ENCODE data around the gene HSD17B11. TPM values are rescaled to one million over a fixed set of nuclear protein-coding genes. Genes with fewer than 3 reads are reported as not detected.

Gene HSD17B11, protein sequence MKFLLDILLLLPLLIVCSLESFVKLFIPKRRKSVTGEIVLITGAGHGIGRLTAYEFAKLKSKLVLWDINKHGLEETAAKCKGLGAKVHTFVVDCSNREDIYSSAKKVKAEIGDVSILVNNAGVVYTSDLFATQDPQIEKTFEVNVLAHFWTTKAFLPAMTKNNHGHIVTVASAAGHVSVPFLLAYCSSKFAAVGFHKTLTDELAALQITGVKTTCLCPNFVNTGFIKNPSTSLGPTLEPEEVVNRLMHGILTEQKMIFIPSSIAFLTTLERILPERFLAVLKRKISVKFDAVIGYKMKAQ
- 10 to 100 TPM in 2 of 4 donors, 1 to 10 TPM in 2; 4.2 to 41.8 (median 13.7) TPM for total RNA-seq

DNA sequence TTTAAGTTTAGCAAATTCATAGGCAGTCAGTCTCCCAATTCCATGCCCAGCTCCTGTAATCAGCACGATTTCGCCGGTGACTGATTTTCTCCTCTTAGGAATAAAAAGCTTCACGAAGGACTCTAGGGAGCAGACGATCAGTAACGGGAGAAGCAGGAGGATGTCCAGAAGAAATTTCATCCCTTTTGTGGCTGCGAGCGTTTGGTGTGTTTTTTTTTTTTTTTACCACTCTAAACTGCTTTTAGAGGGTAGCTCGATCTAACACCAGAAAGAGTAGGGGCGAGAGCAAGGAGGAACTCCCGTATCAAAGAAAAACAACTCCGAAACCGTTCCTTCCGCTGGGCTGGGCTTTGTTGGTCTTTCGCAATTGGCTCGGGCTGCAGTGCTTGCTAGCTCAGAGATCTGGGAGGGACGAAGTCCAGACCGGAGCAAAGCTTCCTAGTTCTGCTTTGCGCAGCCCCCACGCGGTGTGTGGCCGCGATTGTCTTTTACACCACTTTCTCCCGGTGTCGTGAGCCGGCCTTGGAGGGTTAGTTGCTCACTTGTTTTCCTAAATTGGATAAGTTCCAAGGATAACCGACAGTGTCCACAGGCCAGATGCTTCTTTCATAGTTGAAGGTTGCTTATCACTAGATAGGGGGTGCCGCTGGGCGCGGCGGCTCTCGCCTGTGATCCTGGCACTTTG lies at the start of gene HSD17B11:
TSS of gene HSD17B11 (minus strand) at position 298 of the 685 bp plus-strand sequence. CDS start at position 180, 118 bp downstream.
- Histone ChIP-seq H3K9me3 (no peaks in the 10 kb centered on the region), H3K27ac (peak within 1 kb of the TSS; percentile 72 to 89 (median 88)), H3K4me1 (peaks cover 0 to 47% (median 6%) of the 10 kb centered on the region in 3 donors), H3K4me3 (peak within 1 kb of the TSS; percentile 47 to 74 (median 64)), H3K36me3 (no peaks in the 10 kb centered on the region), H3K27me3 (no peaks in the 10 kb centered on the region)
- 0 to 1% methylated on average over 20 to 31 of the region's 32 CpGs for WGBS, 2 donors
- DNase-seq = peak; percentile 50
- intact Hi-C loops (cut with DNase I) = no loop called here
- TF ChIP-seq, protein P1, sequence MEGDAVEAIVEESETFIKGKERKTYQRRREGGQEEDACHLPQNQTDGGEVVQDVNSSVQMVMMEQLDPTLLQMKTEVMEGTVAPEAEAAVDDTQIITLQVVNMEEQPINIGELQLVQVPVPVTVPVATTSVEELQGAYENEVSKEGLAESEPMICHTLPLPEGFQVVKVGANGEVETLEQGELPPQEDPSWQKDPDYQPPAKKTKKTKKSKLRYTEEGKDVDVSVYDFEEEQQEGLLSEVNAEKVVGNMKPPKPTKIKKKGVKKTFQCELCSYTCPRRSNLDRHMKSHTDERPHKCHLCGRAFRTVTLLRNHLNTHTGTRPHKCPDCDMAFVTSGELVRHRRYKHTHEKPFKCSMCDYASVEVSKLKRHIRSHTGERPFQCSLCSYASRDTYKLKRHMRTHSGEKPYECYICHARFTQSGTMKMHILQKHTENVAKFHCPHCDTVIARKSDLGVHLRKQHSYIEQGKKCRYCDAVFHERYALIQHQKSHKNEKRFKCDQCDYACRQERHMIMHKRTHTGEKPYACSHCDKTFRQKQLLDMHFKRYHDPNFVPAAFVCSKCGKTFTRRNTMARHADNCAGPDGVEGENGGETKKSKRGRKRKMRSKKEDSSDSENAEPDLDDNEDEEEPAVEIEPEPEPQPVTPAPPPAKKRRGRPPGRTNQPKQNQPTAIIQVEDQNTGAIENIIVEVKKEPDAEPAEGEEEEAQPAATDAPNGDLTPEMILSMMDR (IDR thresholded peaks at IDR 0.05) = peak in 1 of 6 experiments; percentile 9
- TF ChIP-seq POLR2A (IDR thresholded peaks at IDR 0.05) = peak in 2 of 4 donors; percentile 69 to 89

DNA sequence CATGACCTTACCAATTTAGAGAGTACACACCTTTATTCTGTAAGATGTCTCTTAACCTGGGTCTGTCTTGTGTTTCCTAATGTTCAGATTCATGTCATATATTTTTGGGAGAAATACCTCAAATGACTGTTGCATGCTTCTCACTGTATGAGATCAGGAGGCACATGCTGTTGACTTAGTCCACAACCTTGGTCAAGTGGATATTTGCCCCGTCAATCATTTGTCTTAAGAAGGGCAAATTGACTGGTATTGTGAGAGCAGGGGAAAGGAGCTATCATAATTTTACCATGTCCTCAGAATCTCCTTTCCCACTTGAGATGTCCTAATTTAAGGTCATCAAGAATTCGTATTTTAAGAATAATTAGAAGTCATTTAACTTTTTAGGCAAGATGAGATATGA lies 42.4 kb upstream of the HSD17B11 start:
- no peak for DNase-seq
- Histone ChIP-seq H3K27ac (no peak overlapping the region), H3K4me1 (no peaks in the 10 kb centered on the region), H3K36me3 (peaks cover 0 to 29% (median 0%) of the 10 kb centered on the region in 3 donors), H3K27me3 (no peaks in the 10 kb centered on the region), H3K9me3 (no peaks in the 10 kb centered on the region), H3K4me3 (no peak overlapping the region)
- 93 to 94% methylated on average over 2 of the region's 2 CpGs for WGBS, 2 donors
- TF ChIP-seq, protein P1 (IDR thresholded peaks at IDR 0.05) = no peak
- TF ChIP-seq POLR2A (IDR thresholded peaks at IDR 0.05) = no peak
- intact Hi-C loops (cut with DNase I) = no loop called here

DNA sequence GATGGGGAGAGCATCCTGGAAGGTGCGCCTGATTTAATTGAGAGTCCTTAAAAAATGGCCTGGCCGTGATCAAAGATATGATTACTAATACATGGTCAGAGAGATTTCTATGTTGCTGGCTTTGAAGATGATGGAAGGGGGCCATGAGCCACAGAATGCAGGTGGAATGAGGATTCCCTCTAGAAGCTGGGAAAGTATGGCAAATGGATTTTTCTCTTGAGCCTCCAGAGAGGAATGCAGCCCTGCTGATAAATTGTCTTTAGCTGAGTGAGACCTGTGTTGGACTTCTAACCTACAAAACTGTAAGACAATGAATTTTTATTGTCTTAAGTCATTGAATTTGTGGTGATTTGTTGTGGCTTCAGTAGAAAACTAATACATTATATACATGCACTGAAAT lies 39.0 kb upstream of the HSD17B11 start:
- no peak for TF ChIP-seq POLR2A (IDR thresholded peaks at IDR 0.05)
- TF ChIP-seq, protein P1 (IDR thresholded peaks at IDR 0.05) = no peak
- H3K27ac ChIP-seq = no peak overlapping the region
- no peaks in the 10 kb centered on the region for H3K27me3 ChIP-seq
- no peak for DNase-seq
- 94 to 95% methylated on average over 2 of the region's 2 CpGs for WGBS, 2 donors
- no peaks in the 10 kb centered on the region for H3K9me3 ChIP-seq
- H3K4me1 ChIP-seq = peaks cover 0 to 9% (median 0%) of the 10 kb centered on the region in 3 donors
- intact Hi-C loops (cut with DNase I) = no loop called here
- H3K36me3 ChIP-seq = no peaks in the 10 kb centered on the region
- H3K4me3 ChIP-seq = no peak overlapping the region

DNA sequence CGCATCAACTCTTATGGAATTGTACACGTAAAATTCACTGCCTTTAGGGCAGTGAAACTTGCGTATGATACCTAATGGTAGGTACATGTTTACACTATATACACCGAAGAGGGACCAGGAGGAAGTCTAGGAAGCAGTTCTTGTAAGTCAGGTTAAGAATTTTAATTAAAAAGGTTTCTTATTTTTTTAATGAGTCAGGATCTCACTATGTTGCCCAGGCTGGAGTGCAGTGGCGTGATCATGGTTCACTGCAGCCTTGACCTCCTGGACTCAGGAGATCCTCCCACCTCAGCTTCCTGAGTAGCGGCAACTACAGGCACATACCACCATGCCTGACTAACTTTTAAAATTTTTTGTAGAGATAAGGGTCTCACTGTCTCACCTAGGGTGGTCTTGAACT lies 38.0 kb upstream of the HSD17B11 start:
- H3K4me1 ChIP-seq = peaks cover 0 to 20% (median 10%) of the 10 kb centered on the region in 3 donors
- no peak overlapping the region for H3K27ac ChIP-seq
- intact Hi-C loops (cut with DNase I) = no loop called here
- no peaks in the 10 kb centered on the region for H3K27me3 ChIP-seq
- 93 to 95% methylated on average over 6 of the region's 6 CpGs for WGBS, 2 donors
- TF ChIP-seq, protein P1 (IDR thresholded peaks at IDR 0.05) = no peak
- no peak for TF ChIP-seq POLR2A (IDR thresholded peaks at IDR 0.05)
- H3K9me3 ChIP-seq = no peaks in the 10 kb centered on the region
- no peaks in the 10 kb centered on the region for H3K36me3 ChIP-seq
- no peak for DNase-seq
- no peak overlapping the region for H3K4me3 ChIP-seq

DNA sequence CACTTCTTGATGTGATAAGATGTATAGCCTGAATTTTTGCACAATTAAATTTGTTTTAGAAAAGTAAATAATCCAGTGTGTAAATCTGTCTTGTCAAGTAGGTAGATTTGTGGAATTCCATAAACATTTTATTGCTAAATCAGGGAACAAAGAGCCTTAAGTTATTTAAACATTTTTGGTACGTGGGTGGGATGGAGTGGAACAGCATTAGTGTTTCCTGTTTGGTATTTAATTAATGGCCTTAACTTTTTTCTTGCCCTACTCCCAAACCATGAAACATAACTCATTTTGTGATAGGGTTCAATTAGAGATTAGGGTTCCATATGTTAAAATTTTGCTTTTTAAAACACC lies 36.5 kb upstream of the HSD17B11 start:
- intact Hi-C loops (cut with DNase I) = no loop called here
- TF ChIP-seq POLR2A (IDR thresholded peaks at IDR 0.05) = no peak
- TF ChIP-seq, protein P1 (IDR thresholded peaks at IDR 0.05) = no peak
- H3K9me3 ChIP-seq = no peaks in the 10 kb centered on the region
- 18 to 35% methylated on average over 1 of the region's 1 CpG for WGBS, 2 donors
- DNase-seq = no peak
- no peak overlapping the region for H3K27ac ChIP-seq
- no peak overlapping the region for H3K4me3 ChIP-seq
- peaks cover 0 to 30% (median 10%) of the 10 kb centered on the region in 3 donors for H3K4me1 ChIP-seq
- H3K27me3 ChIP-seq = no peaks in the 10 kb centered on the region
- H3K36me3 ChIP-seq = no peaks in the 10 kb centered on the region

All from esophagus squamous epithelium (tissue), 5 donors.